Panc1 (cell line): ENCODE measurements around the gene GJB4. TPM values are rescaled to one million over a fixed set of nuclear protein-coding genes. Genes with fewer than 3 reads are reported as not detected.
"Not testable (repeated sequence)": the region's sequence is repeated elsewhere in the genome, so short reads cannot be mapped to it uniquely, and the experiment has no call there.

Experiments used
- ATAC-seq: fragments of 200-7000 bp; cut with Tn5 transposase; 2 replicates; pipeline ENCODE4 v1.9.1; 2020; ENCODE audit warnings: mild to moderate bottlenecking, moderate library complexity
- BruUV-seq: library from RNA; stranded (reverse); fragments of 400-500 nt; replicated peaks from 2 replicates; lab custom pipeline; 2021; lab: Mats Ljungman, UMichigan
- CTCF ChIA-PET: fragments of 300-600 bp; sonication (Branson Sonifier 250); formaldehyde crosslinking; loops from one replicate; lab custom pipeline; 2022; ENCODE audit warnings: antibody characterized with exemption; lab: Charles Lee
- POLR2A ChIA-PET: fragments of 300-600 bp; sonication (Branson Sonifier 250); formaldehyde crosslinking; loops from one replicate; lab custom pipeline; 2022; ENCODE audit warnings: antibody characterized with exemption; lab: Charles Lee
- DNase-seq: peaks from one replicate; pipeline ENCODE4 v3.0.0-alpha.2; 2010; ENCODE audit warnings: low read depth, low spot score
- H3K27ac ChIP-seq: 2 replicates; pipeline ENCODE4 v1.5.1; 2011; ENCODE audit warnings: mild to moderate bottlenecking, low read length, inconsistent platforms
- H3K27me3 ChIP-seq: fragments of 200-500 bp; sonication (Bioruptor generic); 2 replicates; pipeline ENCODE4 v1.6.0; 2014; ENCODE audit warnings: low read length, inconsistent platforms; ENCODE audit not compliant: control insufficient read depth, insufficient read depth
- H3K36me3 ChIP-seq: fragments of 200-500 bp; sonication (Bioruptor generic); 2 replicates; pipeline ENCODE4 v1.5.1; 2014; ENCODE audit warnings: inconsistent platforms, mild to moderate bottlenecking, low read length, moderate library complexity; ENCODE audit not compliant: control insufficient read depth, insufficient read depth
- H3K4me1 ChIP-seq: 2 replicates; pipeline ENCODE4 v1.5.1; 2011; ENCODE audit warnings: inconsistent platforms, mild to moderate bottlenecking, low read length, moderate library complexity; ENCODE audit not compliant: control insufficient read depth, insufficient read depth
- H3K4me3 ChIP-seq, 2 experiments: 2 replicates each; pipeline ENCODE4 v1.5.1; 2011 to 2012; ENCODE audit warnings: low read depth in 2 of 2, low read length in 2 of 2, mild to moderate bottlenecking in 2 of 2, inconsistent platforms in 1 of 2, moderate library complexity in 1 of 2
- H3K9me3 ChIP-seq: fragments of 200-500 bp; sonication (Bioruptor generic); 2 replicates; pipeline ENCODE4 v1.5.1; 2014; ENCODE audit warnings: low read depth, mild to moderate bottlenecking, inconsistent platforms, low read length, moderate library complexity; ENCODE audit not compliant: control insufficient read depth, insufficient read depth
- POLR2AphosphoS5 ChIP-seq: IDR thresholded peaks from 2 replicates; pipeline ENCODE4 v1.6.1; 2012; ENCODE audit warnings: mild to moderate bottlenecking, low read depth, low read length, moderate library complexity
- SIN3A ChIP-seq: IDR thresholded peaks from 2 replicates; pipeline ENCODE4 v1.6.1; 2012; ENCODE audit warnings: low read depth, mild to moderate bottlenecking, low read length, moderate library complexity, borderline replicate concordance; ENCODE audit not compliant: insufficient read depth
- TCF7L2 ChIP-seq: IDR thresholded peaks from 2 replicates; pipeline ENCODE4 v1.6.1; 2011; ENCODE audit warnings: mild to moderate bottlenecking, low read depth, low read length, inconsistent platforms
- in situ Hi-C: cut with HindIII; loops from 2 replicates; pipeline ENCODE4 v1.10.0; 2016; ENCODE audit warnings: low sequenced_read_pairs, low pct_unique_long_range_greater_than_20kb
- intact Hi-C: fragments of 100-400 bp; cut with micrococcal nuclease; formaldehyde crosslinking; loops from one replicate; pipeline ENCODE4 v1.10.0; 2022; ENCODE audit not compliant: unreplicated experiment
- total RNA-seq: library from RNA; stranded (reverse); gene quantifications from one replicate; pipeline ENCODE4 v1.2.1, GENCODE V29; 2021; ENCODE audit not compliant: unreplicated experiment
- TF ChIP-seq, protein P1 (sequence below): fragments of 450-650 bp; IDR thresholded peaks from 2 replicates; pipeline ENCODE4 v1.5.1; 2017; ENCODE audit warnings: mild to moderate bottlenecking
- TF ChIP-seq, protein P2 (sequence below), 2 experiments: IDR thresholded peaks; 2 replicates each; pipeline ENCODE4 v1.6.1; 2011 to 2012; ENCODE audit warnings: low read depth in 2 of 2, control low read depth in 1 of 2, low read length in 1 of 2, mild to moderate bottlenecking in 1 of 2, moderate library complexity in 1 of 2; ENCODE audit not compliant: insufficient read depth in 1 of 2

Gene GJB4
- total RNA-seq, 1 experiment from 2014 or later, result not detected

DNA sequence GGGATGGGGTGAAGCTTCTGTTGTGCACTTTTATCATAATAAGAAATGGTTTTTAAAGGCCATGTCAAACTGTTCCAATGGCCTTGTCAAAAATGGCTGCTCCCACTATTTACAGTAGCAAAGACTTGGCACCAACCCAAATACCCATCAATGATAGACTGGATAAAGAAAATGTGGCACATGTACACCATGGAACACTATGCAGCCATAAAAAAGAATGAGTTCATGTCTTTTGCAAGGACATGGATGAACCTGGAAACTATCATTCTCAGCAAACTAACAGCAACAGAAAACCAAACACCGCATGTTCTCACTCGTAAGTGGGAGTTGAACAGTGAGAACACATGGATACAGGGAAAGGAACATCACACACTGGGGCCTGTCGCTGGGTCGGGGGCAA is 13.6 kb downstream of the GJB4 start:
- H3K36me3 ChIP-seq, CTCF ChIA-PET, BruUV-seq, in situ Hi-C loops, ATAC-seq, H3K9me3 ChIP-seq, H3K27me3 ChIP-seq, POLR2A ChIA-PET, H3K27ac ChIP-seq, intact Hi-C loops, H3K4me3 ChIP-seq, H3K4me1 ChIP-seq, DNase-seq: not testable (repeated sequence)

DNA sequence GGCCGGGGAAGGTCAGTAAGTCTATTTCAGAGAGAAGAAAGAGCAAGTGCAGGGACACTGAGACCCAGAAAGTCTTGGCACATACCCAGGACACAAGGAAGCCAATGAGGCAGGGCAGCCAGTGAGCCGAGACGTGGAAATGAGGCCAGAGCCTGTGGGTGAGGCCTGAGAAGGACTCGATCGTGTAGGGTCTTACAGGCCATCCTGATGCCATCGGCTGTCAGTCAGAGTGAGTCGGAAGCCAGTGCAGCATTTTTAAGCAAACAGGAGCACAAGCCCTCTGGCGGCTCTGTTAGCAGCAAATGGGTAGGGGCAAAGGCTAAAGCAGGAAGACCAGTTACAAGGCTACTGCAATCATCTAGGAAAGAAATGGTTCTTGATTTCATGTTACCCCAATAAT is 15.4 kb downstream of the GJB4 start:
- CTCF ChIA-PET, result no interaction called here
- intact Hi-C loops, result no loop called here

DNA sequence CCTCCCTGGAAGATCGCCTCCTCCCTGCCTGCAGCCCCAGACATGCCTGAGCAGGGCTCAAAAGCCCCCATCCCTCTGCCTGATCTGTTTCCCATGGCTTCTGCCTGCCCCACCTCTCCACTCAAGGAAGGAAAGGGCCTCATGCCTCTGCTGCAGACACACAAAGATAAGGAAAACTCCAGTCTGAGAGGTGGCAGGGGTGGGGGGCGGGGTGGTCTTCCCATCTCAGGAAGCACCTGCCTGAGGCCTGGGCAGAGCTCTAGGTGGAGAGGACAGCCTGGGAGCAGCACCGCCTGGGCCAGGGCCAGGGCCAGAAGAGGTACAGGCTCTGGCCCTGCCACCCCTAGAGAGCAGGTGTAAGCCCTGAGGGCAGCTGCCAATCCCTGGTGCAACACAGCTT is 17.4 kb downstream of the GJB4 start:
- Histone ChIP-seq H3K4me1 (peaks cover 5% of the 10 kb centered on the region; the same call in 1 of the 2 replicates), H3K27me3 (peaks cover 3% of the 10 kb centered on the region), H3K27ac (no peak overlapping the region), H3K4me3 (no peak overlapping the region), H3K36me3 (peaks cover under 1% of the 10 kb centered on the region; the same call in 1 of the 2 replicates), H3K9me3 (no peaks in the 10 kb centered on the region)
- intact Hi-C loops (no loop called here), in situ Hi-C loops (no loop called here)
- TF ChIP-seq, protein P1, sequence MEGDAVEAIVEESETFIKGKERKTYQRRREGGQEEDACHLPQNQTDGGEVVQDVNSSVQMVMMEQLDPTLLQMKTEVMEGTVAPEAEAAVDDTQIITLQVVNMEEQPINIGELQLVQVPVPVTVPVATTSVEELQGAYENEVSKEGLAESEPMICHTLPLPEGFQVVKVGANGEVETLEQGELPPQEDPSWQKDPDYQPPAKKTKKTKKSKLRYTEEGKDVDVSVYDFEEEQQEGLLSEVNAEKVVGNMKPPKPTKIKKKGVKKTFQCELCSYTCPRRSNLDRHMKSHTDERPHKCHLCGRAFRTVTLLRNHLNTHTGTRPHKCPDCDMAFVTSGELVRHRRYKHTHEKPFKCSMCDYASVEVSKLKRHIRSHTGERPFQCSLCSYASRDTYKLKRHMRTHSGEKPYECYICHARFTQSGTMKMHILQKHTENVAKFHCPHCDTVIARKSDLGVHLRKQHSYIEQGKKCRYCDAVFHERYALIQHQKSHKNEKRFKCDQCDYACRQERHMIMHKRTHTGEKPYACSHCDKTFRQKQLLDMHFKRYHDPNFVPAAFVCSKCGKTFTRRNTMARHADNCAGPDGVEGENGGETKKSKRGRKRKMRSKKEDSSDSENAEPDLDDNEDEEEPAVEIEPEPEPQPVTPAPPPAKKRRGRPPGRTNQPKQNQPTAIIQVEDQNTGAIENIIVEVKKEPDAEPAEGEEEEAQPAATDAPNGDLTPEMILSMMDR, result no peak
- TF ChIP-seq, protein P2, sequence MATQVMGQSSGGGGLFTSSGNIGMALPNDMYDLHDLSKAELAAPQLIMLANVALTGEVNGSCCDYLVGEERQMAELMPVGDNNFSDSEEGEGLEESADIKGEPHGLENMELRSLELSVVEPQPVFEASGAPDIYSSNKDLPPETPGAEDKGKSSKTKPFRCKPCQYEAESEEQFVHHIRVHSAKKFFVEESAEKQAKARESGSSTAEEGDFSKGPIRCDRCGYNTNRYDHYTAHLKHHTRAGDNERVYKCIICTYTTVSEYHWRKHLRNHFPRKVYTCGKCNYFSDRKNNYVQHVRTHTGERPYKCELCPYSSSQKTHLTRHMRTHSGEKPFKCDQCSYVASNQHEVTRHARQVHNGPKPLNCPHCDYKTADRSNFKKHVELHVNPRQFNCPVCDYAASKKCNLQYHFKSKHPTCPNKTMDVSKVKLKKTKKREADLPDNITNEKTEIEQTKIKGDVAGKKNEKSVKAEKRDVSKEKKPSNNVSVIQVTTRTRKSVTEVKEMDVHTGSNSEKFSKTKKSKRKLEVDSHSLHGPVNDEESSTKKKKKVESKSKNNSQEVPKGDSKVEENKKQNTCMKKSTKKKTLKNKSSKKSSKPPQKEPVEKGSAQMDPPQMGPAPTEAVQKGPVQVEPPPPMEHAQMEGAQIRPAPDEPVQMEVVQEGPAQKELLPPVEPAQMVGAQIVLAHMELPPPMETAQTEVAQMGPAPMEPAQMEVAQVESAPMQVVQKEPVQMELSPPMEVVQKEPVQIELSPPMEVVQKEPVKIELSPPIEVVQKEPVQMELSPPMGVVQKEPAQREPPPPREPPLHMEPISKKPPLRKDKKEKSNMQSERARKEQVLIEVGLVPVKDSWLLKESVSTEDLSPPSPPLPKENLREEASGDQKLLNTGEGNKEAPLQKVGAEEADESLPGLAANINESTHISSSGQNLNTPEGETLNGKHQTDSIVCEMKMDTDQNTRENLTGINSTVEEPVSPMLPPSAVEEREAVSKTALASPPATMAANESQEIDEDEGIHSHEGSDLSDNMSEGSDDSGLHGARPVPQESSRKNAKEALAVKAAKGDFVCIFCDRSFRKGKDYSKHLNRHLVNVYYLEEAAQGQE (IDR thresholded peaks at IDR 0.05; ENCODE audit: insufficient read depth in 1 of 2, low read depth in 2 of 2, low read length in 1 of 2), result no peak
- no peak for TF ChIP-seq POLR2AphosphoS5
- TF ChIP-seq TCF7L2, result no peak
- TF ChIP-seq SIN3A, result no peak
- DNase-seq (no peak), ATAC-seq (no peak)
- ChIA-PET POLR2A (no interaction called here), CTCF (no interaction called here)
- BruUV-seq, result no TSS peak

More for the DNA sequence above, 15.4 kb downstream of the GJB4 start:
- no peak for TF ChIP-seq TCF7L2
- TF ChIP-seq, protein P1, result no peak
- TF ChIP-seq, protein P2 (IDR thresholded peaks at IDR 0.05; ENCODE audit: insufficient read depth in 1 of 2, low read depth in 2 of 2, low read length in 1 of 2), result no peak
- TF ChIP-seq SIN3A, result no peak
- TF ChIP-seq POLR2AphosphoS5, result no peak
- H3K4me3 ChIP-seq, result no peak overlapping the region
- BruUV-seq, result no TSS peak
- DNase-seq (no peak), ATAC-seq (no peak)
- H3K36me3 ChIP-seq, result no peaks in the 10 kb centered on the region
- in situ Hi-C loops, result no loop called here
- POLR2A ChIA-PET, result no interaction called here
- H3K9me3 ChIP-seq, result no peaks in the 10 kb centered on the region
- no peaks in the 10 kb centered on the region for H3K4me1 ChIP-seq
- no peak overlapping the region for H3K27ac ChIP-seq
- H3K27me3 ChIP-seq, result no peaks in the 10 kb centered on the region
